ENCODE data around the gene SERPINI1. TPM values are rescaled to one million over a fixed set of nuclear protein-coding genes. Genes with fewer than 3 reads are reported as not detected.
A peak's percentile ranks its signal among the peaks of the same experiment; 100 is the strongest.

Gene SERPINI1
- total and polyA plus RNA-seq, 9 of the 15 experiments (the other 6 are each of a cell fraction or from before 2014, with no cell fraction given), result 1.6 to 9.9 (median 3.5) TPM

- TF ChIP-seq OTX1 (CRISPR knock-in tag; IDR thresholded peaks at IDR 0.05) (no peak), NFIC (IDR thresholded peaks at IDR 0.05) (0 out of 2 replicates have a peak, but pooled peaks have one; percentile 23), PHF21A (IDR thresholded peaks at IDR 0.05; ENCODE audit: borderline replicate concordance, low read depth) (no peak), LCOR (CRISPR knock-in tag; IDR thresholded peaks at IDR 0.05) (no peak), MAFG (tag; conservative IDR thresholded peaks at IDR 0.05) (peak; percentile 29; the same call in 1 of the 2 replicates), NR3C1 (CRISPR knock-in tag; IDR thresholded peaks at IDR 0.05) (no peak), SMAD1 (IDR thresholded peaks at IDR 0.05; ENCODE audit: low read depth, low read length, partially characterized antibody) (no peak), MAFF (IDR thresholded peaks at IDR 0.05; ENCODE audit: low read length) (peak; percentile 59; the same call in 1 of the 2 replicates), ZC3H11A (IDR thresholded peaks at IDR 0.05; ENCODE audit: low read depth, low read length) (no peak), FOXA1 (IDR thresholded peaks at IDR 0.05; ENCODE audit: borderline replicate concordance) (no peak), C11orf30 (IDR thresholded peaks at IDR 0.05; ENCODE audit: low read depth) (peak; percentile 78), FIP1L1 (IDR thresholded peaks at IDR 0.05; ENCODE audit: low read depth, low read length, poor library complexity, severe bottlenecking) (no peak), HMG20A (CRISPR knock-in tag; conservative IDR thresholded peaks at IDR 0.05) (no peak), PML (IDR thresholded peaks at IDR 0.05; ENCODE audit: low read length) (no peak), ZNF280A (IDR thresholded peaks at IDR 0.05; ENCODE audit: low read depth, partially characterized antibody) (no peak), SIRT6 (IDR thresholded peaks at IDR 0.05; ENCODE audit: low read depth, low read length) (no peak), MEIS2 (IDR thresholded peaks at IDR 0.05; ENCODE audit: partially characterized antibody) (no peak), TBL1XR1 (IDR thresholded peaks at IDR 0.05; ENCODE audit: low read length in 2 of 2) (peak in 1 of 2 experiments; percentile 34; a peak in 1 of 4 replicates), MXD1 (CRISPR knock-in tag; IDR thresholded peaks at IDR 0.05; ENCODE audit: borderline replicate concordance, poor library complexity, severe bottlenecking) (no peak), PBX2 (CRISPR knock-in tag; IDR thresholded peaks at IDR 0.05; ENCODE audit: low read depth) (no peak), PBX2 (tag; conservative IDR thresholded peaks at IDR 0.05; ENCODE audit: low read depth) (0 out of 2 replicates have a peak, but pooled peaks have one; percentile 17)
These were observed 6.7 kb upstream of the SERPINI1 start (continued) for GRCh38 chr3:167728632-167729323.

Data from K562 (cell line).